GM23338 (cell line): ENCODE results near the gene ABCA6. TPM values are rescaled to one million over a fixed set of nuclear protein-coding genes. Genes with fewer than 3 reads are reported as not detected.

Experiments
- ATAC-seq: fragments of 200-7000 bp; cut with Tn5 transposase; 3 replicates; pipeline ENCODE4 v1.9.1; 2020
- DNase-seq: peaks from one replicate; pipeline ENCODE4 v3.0.0-alpha.2; 2015; ENCODE audit warnings: low spot score
- H2AFZ ChIP-seq: fragments of 200-600 bp; sonication (generic); 2 replicates; pipeline ENCODE4 v1.8.0; 2016; ENCODE audit warnings: antibody characterized with exemption, mild to moderate bottlenecking, moderate library complexity
- H3F3A ChIP-seq: fragments of 200-600 bp; sonication (generic); replicated peaks from 2 replicates; pipeline ENCODE4 v1.8.0; 2017; ENCODE audit warnings: antibody characterized with exemption, mixed run types, low read depth
- H3K27ac ChIP-seq: fragments of 200-600 bp; sonication (generic); 2 replicates; pipeline ENCODE4 v1.6.1; 2016; ENCODE audit warnings: low read depth
- H3K27me3 ChIP-seq: fragments of 200-600 bp; sonication (generic); 2 replicates; pipeline ENCODE4 v1.8.0; 2016; ENCODE audit warnings: mild to moderate bottlenecking, mixed run types, moderate library complexity; ENCODE audit not compliant: insufficient read depth
- H3K36me3 ChIP-seq: fragments of 200-600 bp; sonication (generic); 2 replicates; pipeline ENCODE4 v1.8.0; 2016; ENCODE audit warnings: mild to moderate bottlenecking; ENCODE audit not compliant: insufficient read depth
- H3K4me1 ChIP-seq: fragments of 200-600 bp; sonication (generic); 2 replicates; pipeline ENCODE4 v1.8.0; 2016; ENCODE audit warnings: mild to moderate bottlenecking, moderate library complexity; ENCODE audit not compliant: insufficient read depth
- H3K4me2 ChIP-seq: fragments of 200-600 bp; sonication (generic); 2 replicates; pipeline ENCODE4 v1.7.1; 2017; ENCODE audit warnings: mixed run types
- H3K4me3 ChIP-seq: fragments of 200-600 bp; sonication (generic); 2 replicates; pipeline ENCODE4 v1.6.1; 2016; ENCODE audit warnings: mixed run types
- H3K79me2 ChIP-seq: fragments of 200-600 bp; sonication (generic); replicated peaks from 2 replicates; pipeline ENCODE4 v1.8.0; 2017; ENCODE audit warnings: mild to moderate bottlenecking; ENCODE audit not compliant: insufficient read depth
- H3K9me2 ChIP-seq: fragments of 200-600 bp; sonication (generic); 2 replicates; pipeline ENCODE4 v1.8.0; 2017; ENCODE audit not compliant: insufficient read depth
- H4K20me1 ChIP-seq: fragments of 200-600 bp; sonication (generic); replicated peaks from 2 replicates; pipeline ENCODE4 v1.8.0; 2017; ENCODE audit warnings: mild to moderate bottlenecking; ENCODE audit not compliant: insufficient read depth
- H3K27ac Mint-ChIP-seq: 2 replicates; pipeline ENCODE4 v1.8.0; 2020; ENCODE audit warnings: inconsistent platforms, mild to moderate bottlenecking, moderate library complexity, mixed read lengths
- H3K27me3 Mint-ChIP-seq: 3 replicates; pipeline ENCODE4 v1.8.0; 2022; ENCODE audit warnings: low read depth, mild to moderate bottlenecking, moderate library complexity, mixed read lengths, inconsistent platforms; ENCODE audit not compliant: insufficient read depth, poor library complexity
- H3K36me3 Mint-ChIP-seq: 3 replicates; pipeline ENCODE4 v1.8.0; 2021; ENCODE audit warnings: low read depth, mild to moderate bottlenecking, inconsistent platforms, moderate library complexity, mixed read lengths
- H3K4me1 Mint-ChIP-seq: 3 replicates; pipeline ENCODE4 v1.8.0; 2020; ENCODE audit warnings: mild to moderate bottlenecking, inconsistent platforms, mixed read lengths
- H3K4me3 Mint-ChIP-seq: 3 replicates; pipeline ENCODE4 v1.8.0; 2021; ENCODE audit warnings: moderate library complexity, mild to moderate bottlenecking, inconsistent platforms, mixed read lengths
- H3K9me3 Mint-ChIP-seq: 3 replicates; pipeline ENCODE4 v1.8.0; 2020; ENCODE audit warnings: moderate library complexity, mild to moderate bottlenecking, inconsistent platforms, mixed read lengths
- ETS1 ChIP-seq: IDR thresholded peaks from 2 replicates; pipeline ENCODE4 v1.6.1; 2016; ENCODE audit warnings: antibody characterized with exemption
- POLR2AphosphoS5 ChIP-seq: IDR thresholded peaks from 2 replicates; pipeline ENCODE4 v1.6.1; 2016; ENCODE audit warnings: antibody characterized with exemption, low read depth
- ZNF114 ChIP-seq: fragments of 250-450 bp; sonication (Bioruptor Pico); IDR thresholded peaks from 2 replicates; pipeline ENCODE4 v1.5.0; 2020; ENCODE audit warnings: mild to moderate bottlenecking, moderate library complexity
- ZNF331 ChIP-seq: fragments of 250-450 bp; sonication (Bioruptor Pico); IDR thresholded peaks from 2 replicates; pipeline ENCODE4 v1.5.0; 2020; ENCODE audit warnings: low read depth, mild to moderate bottlenecking, moderate library complexity
- polyA plus RNA-seq: library from polyadenylated mRNA; unstranded; fragments of >200 nt; fragmentation: Nextera tagmentation; extraction: Ambion mirVana; gene quantifications from 2 replicates; pipeline ENCODE4 v1.2.1, GENCODE V29; 2016
- total RNA-seq: library from RNA; depleted of rRNA; stranded (reverse); fragments of >200 nt; shearing (Covaris generic); gene quantifications from 2 replicates; pipeline ENCODE4 v1.2.3, GENCODE V29; 2014
- TF ChIP-seq, protein P1 (sequence below), 2 experiments: fragments of 200-600 bp in 1 of 2; sonication (generic) in 1 of 2; conservative IDR thresholded peaks; 2 replicates each; pipeline versions ENCODE4 v1.5.1 to v1.6.1; 2016 to 2017; ENCODE audit warnings: antibody characterized with exemption in 2 of 2, low read depth in 2 of 2, mild to moderate bottlenecking in 2 of 2, moderate library complexity in 1 of 2
- TF ChIP-seq, protein P2 (sequence below): fragments of 250-450 bp; sonication (Bioruptor Pico); IDR thresholded peaks from 2 replicates; pipeline ENCODE4 v1.5.0; 2020; ENCODE audit warnings: mild to moderate bottlenecking, moderate library complexity

Gene ABCA6
- total and polyA plus RNA-seq, 2 experiments from 2014 or later: not detected

GRCh38 chr17:69065113-69065512 lies 76.6 kb downstream of the ABCA6 start:
- Histone ChIP-seq H3K4me2 (no peak overlapping the region), H3K79me2 (no peaks in the 10 kb centered on the region), H2AFZ (no peak overlapping the region), H3K4me1 (no peaks in the 10 kb centered on the region), H4K20me1 (no peaks in the 10 kb centered on the region), H3F3A (no peaks in the 10 kb centered on the region), H3K4me3 (no peak overlapping the region), H3K27me3 (no peaks in the 10 kb centered on the region), H3K27ac (no peak overlapping the region), H3K9me2 (no peaks in the 10 kb centered on the region), H3K36me3 (no peaks in the 10 kb centered on the region)
- H3K4me1 Mint-ChIP-seq: peaks cover 20% of the 10 kb centered on the region
- H3K27me3 Mint-ChIP-seq: peaks cover 2% of the 10 kb centered on the region
- H3K9me3 Mint-ChIP-seq: no peaks in the 10 kb centered on the region
- no peak for TF ChIP-seq ETS1
- no peak for TF ChIP-seq ZNF331 (CRISPR knock-in tag)
- TF ChIP-seq, protein P1, sequence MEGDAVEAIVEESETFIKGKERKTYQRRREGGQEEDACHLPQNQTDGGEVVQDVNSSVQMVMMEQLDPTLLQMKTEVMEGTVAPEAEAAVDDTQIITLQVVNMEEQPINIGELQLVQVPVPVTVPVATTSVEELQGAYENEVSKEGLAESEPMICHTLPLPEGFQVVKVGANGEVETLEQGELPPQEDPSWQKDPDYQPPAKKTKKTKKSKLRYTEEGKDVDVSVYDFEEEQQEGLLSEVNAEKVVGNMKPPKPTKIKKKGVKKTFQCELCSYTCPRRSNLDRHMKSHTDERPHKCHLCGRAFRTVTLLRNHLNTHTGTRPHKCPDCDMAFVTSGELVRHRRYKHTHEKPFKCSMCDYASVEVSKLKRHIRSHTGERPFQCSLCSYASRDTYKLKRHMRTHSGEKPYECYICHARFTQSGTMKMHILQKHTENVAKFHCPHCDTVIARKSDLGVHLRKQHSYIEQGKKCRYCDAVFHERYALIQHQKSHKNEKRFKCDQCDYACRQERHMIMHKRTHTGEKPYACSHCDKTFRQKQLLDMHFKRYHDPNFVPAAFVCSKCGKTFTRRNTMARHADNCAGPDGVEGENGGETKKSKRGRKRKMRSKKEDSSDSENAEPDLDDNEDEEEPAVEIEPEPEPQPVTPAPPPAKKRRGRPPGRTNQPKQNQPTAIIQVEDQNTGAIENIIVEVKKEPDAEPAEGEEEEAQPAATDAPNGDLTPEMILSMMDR (conservative IDR thresholded peaks at IDR 0.05; ENCODE audit: low read depth in 2 of 2): no peak
- TF ChIP-seq POLR2AphosphoS5: no peak
- no peak overlapping the region for H3K27ac Mint-ChIP-seq
- H3K4me3 Mint-ChIP-seq: no peak overlapping the region
- no peak for ATAC-seq
- DNase-seq: no peak
- no peaks in the 10 kb centered on the region for H3K36me3 Mint-ChIP-seq

DNA sequence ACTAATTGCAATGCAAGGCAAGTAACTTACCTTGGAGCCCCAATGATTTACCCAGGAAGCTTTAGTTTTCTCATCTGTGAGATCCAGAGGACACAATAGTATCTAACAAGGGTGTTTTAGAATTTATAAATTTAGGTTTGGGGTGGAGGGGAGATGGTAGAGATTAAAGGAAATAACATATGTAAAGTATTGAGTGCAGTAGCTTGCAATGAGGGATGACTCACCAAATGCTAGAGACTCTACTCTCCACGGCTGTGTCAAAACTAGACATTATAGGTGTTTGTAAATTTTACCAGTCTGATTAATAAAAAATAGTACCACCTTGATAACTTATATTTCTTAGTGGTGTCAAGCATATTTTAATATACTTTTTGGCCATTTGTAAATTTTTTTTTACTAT lies 77.2 kb downstream of the ABCA6 start:
- no peak overlapping the region for H3K27ac ChIP-seq
- Mint-ChIP-seq H3K27ac (no peak overlapping the region), H3K27me3 (peaks cover 2% of the 10 kb centered on the region), H3K36me3 (no peaks in the 10 kb centered on the region), H3K4me1 (peaks cover 18% of the 10 kb centered on the region), H3K4me3 (no peak overlapping the region), H3K9me3 (no peaks in the 10 kb centered on the region)
- no peaks in the 10 kb centered on the region for H3K4me1 ChIP-seq
- no peaks in the 10 kb centered on the region for H3K79me2 ChIP-seq
- TF ChIP-seq, protein P2, sequence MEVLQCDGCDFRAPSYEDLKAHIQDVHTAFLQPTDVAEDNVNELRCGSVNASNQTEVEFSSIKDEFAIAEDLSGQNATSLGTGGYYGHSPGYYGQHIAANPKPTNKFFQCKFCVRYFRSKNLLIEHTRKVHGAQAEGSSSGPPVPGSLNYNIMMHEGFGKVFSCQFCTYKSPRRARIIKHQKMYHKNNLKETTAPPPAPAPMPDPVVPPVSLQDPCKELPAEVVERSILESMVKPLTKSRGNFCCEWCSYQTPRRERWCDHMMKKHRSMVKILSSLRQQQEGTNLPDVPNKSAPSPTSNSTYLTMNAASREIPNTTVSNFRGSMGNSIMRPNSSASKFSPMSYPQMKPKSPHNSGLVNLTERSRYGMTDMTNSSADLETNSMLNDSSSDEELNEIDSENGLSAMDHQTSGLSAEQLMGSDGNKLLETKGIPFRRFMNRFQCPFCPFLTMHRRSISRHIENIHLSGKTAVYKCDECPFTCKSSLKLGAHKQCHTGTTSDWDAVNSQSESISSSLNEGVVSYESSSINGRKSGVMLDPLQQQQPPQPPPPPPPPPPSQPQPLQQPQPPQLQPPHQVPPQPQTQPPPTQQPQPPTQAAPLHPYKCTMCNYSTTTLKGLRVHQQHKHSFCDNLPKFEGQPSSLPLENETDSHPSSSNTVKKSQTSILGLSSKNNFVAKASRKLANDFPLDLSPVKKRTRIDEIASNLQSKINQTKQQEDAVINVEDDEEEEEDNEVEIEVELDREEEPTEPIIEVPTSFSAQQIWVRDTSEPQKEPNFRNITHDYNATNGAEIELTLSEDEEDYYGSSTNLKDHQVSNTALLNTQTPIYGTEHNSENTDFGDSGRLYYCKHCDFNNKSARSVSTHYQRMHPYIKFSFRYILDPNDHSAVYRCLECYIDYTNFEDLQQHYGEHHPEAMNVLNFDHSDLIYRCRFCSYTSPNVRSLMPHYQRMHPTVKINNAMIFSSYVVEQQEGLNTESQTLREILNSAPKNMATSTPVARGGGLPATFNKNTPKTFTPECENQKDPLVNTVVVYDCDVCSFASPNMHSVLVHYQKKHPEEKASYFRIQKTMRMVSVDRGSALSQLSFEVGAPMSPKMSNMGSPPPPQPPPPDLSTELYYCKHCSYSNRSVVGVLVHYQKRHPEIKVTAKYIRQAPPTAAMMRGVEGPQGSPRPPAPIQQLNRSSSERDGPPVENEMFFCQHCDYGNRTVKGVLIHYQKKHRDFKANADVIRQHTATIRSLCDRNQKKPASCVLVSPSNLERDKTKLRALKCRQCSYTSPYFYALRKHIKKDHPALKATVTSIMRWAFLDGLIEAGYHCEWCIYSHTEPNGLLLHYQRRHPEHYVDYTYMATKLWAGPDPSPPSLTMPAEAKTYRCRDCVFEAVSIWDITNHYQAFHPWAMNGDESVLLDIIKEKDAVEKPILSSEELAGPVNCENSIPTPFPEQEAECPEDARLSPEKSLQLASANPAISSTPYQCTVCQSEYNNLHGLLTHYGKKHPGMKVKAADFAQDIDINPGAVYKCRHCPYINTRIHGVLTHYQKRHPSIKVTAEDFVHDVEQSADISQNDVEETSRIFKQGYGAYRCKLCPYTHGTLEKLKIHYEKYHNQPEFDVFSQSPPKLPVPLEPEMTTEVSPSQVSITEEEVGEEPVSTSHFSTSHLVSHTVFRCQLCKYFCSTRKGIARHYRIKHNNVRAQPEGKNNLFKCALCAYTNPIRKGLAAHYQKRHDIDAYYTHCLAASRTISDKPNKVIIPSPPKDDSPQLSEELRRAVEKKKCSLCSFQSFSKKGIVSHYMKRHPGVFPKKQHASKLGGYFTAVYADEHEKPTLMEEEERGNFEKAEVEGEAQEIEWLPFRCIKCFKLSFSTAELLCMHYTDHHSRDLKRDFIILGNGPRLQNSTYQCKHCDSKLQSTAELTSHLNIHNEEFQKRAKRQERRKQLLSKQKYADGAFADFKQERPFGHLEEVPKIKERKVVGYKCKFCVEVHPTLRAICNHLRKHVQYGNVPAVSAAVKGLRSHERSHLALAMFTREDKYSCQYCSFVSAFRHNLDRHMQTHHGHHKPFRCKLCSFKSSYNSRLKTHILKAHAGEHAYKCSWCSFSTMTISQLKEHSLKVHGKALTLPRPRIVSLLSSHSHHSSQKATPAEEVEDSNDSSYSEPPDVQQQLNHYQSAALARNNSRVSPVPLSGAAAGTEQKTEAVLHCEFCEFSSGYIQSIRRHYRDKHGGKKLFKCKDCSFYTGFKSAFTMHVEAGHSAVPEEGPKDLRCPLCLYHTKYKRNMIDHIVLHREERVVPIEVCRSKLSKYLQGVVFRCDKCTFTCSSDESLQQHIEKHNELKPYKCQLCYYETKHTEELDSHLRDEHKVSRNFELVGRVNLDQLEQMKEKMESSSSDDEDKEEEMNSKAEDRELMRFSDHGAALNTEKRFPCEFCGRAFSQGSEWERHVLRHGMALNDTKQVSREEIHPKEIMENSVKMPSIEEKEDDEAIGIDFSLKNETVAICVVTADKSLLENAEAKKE (CRISPR knock-in tag): no peak
- no peak for TF ChIP-seq POLR2AphosphoS5
- no peak for TF ChIP-seq ZNF114 (CRISPR knock-in tag)
- no peak for TF ChIP-seq ZNF331 (CRISPR knock-in tag)
- no peaks in the 10 kb centered on the region for H4K20me1 ChIP-seq
- no peak overlapping the region for H3K4me3 ChIP-seq
- no peaks in the 10 kb centered on the region for H3K9me2 ChIP-seq
- no peaks in the 10 kb centered on the region for H3F3A ChIP-seq
- no peaks in the 10 kb centered on the region for H3K36me3 ChIP-seq
- ATAC-seq: no peak
- H3K27me3 ChIP-seq: no peaks in the 10 kb centered on the region
- DNase-seq: no peak
- no peak overlapping the region for H3K4me2 ChIP-seq
- no peak overlapping the region for H2AFZ ChIP-seq
